HUES48 (cell line): ENCODE results near the gene PIK3C2G.

Experiments used
- H3K27ac ChIP-seq: one replicate; pipeline ENCODE4 v1.7.0; 2013; ENCODE audit warnings: low read depth, low read length, inconsistent platforms
- H3K27me3 ChIP-seq: 2 replicates; pipeline ENCODE4 v1.6.1; 2013; ENCODE audit warnings: mild to moderate bottlenecking, low read length; ENCODE audit not compliant: control insufficient read depth, insufficient read depth
- H3K36me3 ChIP-seq: 2 replicates; pipeline ENCODE4 v1.6.1; 2013; ENCODE audit warnings: low read length; ENCODE audit not compliant: control insufficient read depth, insufficient read depth
- H3K4me1 ChIP-seq: 2 replicates; pipeline ENCODE4 v1.6.1; 2013; ENCODE audit warnings: mild to moderate bottlenecking, low read length; ENCODE audit not compliant: control insufficient read depth, insufficient read depth
- H3K4me3 ChIP-seq: 2 replicates; pipeline ENCODE4 v1.5.1; 2013; ENCODE audit warnings: mild to moderate bottlenecking, low read depth, low read length
- H3K9ac ChIP-seq: 2 replicates; pipeline ENCODE4 v1.6.1; 2013; ENCODE audit warnings: mild to moderate bottlenecking, low read depth, low read length, moderate library complexity
- H3K9me3 ChIP-seq: 2 replicates; pipeline ENCODE4 v1.6.1; 2013; ENCODE audit warnings: low read length; ENCODE audit not compliant: control insufficient read depth, insufficient read depth

PIK3C2G gene

GRCh38 chr12:18620986-18621385 is 359.7 kb downstream of the PIK3C2G start:
- Histone ChIP-seq H3K4me3 (no peak overlapping the region), H3K9me3 (no peaks in the 10 kb centered on the region), H3K36me3 (no peaks in the 10 kb centered on the region), H3K4me1 (no peaks in the 10 kb centered on the region), H3K9ac (no peak overlapping the region), H3K27ac (no peak overlapping the region), H3K27me3 (no peaks in the 10 kb centered on the region)

- Histone ChIP-seq H3K9me3 (peaks cover 3% of the 10 kb centered on the region; the same call in 1 of the 2 replicates), H3K27ac (no peak overlapping the region), H3K36me3 (no peaks in the 10 kb centered on the region), H3K4me1 (no peaks in the 10 kb centered on the region), H3K27me3 (no peaks in the 10 kb centered on the region), H3K4me3 (no peak overlapping the region), H3K9ac (no peak overlapping the region)
Measured at GRCh38 chr12:18629445-18629844, 368.1 kb downstream of the PIK3C2G start.

GRCh38 chr12:18629916-18630315 is 368.6 kb downstream of the PIK3C2G start:
- H3K36me3 ChIP-seq: no peaks in the 10 kb centered on the region

GRCh38 chr12:18631339-18631738 is 370.0 kb downstream of the PIK3C2G start:
- H3K27ac ChIP-seq: no peak overlapping the region
- H3K27me3 ChIP-seq: no peaks in the 10 kb centered on the region
- no peaks in the 10 kb centered on the region for H3K36me3 ChIP-seq
- H3K9me3 ChIP-seq: peaks cover 3% of the 10 kb centered on the region; the same call in 1 of the 2 replicates
- no peaks in the 10 kb centered on the region for H3K4me1 ChIP-seq
- no peak overlapping the region for H3K4me3 ChIP-seq
- no peak overlapping the region for H3K9ac ChIP-seq

More at GRCh38 chr12:18629916-18630315, 368.6 kb downstream of the PIK3C2G start:
- Histone ChIP-seq H3K27ac (no peak overlapping the region), H3K4me3 (no peak overlapping the region), H3K9me3 (peaks cover 3% of the 10 kb centered on the region; the same call in 1 of the 2 replicates), H3K4me1 (no peaks in the 10 kb centered on the region), H3K27me3 (no peaks in the 10 kb centered on the region), H3K9ac (no peak overlapping the region)

GRCh38 chr12:18632848-18633247 is 371.5 kb downstream of the PIK3C2G start:
- Histone ChIP-seq H3K36me3 (no peaks in the 10 kb centered on the region), H3K27ac (no peak overlapping the region), H3K9ac (no peak overlapping the region), H3K9me3 (no peaks in the 10 kb centered on the region), H3K27me3 (no peaks in the 10 kb centered on the region), H3K4me1 (no peaks in the 10 kb centered on the region), H3K4me3 (no peak overlapping the region)

GRCh38 chr12:18634382-18634781 is 373.1 kb downstream of the PIK3C2G start:
- no peak overlapping the region for H3K27ac ChIP-seq
- no peaks in the 10 kb centered on the region for H3K27me3 ChIP-seq
- no peaks in the 10 kb centered on the region for H3K36me3 ChIP-seq
- H3K9me3 ChIP-seq: no peaks in the 10 kb centered on the region
- H3K9ac ChIP-seq: no peak overlapping the region
- no peaks in the 10 kb centered on the region for H3K4me1 ChIP-seq
- no peak overlapping the region for H3K4me3 ChIP-seq

GRCh38 chr12:18640321-18640955 is 379.1 kb downstream of the PIK3C2G start:
- no peak overlapping the region for H3K4me3 ChIP-seq
- no peak overlapping the region for H3K27ac ChIP-seq
- no peaks in the 10 kb centered on the region for H3K27me3 ChIP-seq
- no peaks in the 10 kb centered on the region for H3K4me1 ChIP-seq
- no peaks in the 10 kb centered on the region for H3K36me3 ChIP-seq
- H3K9ac ChIP-seq: no peak overlapping the region
- H3K9me3 ChIP-seq: no peaks in the 10 kb centered on the region

- Histone ChIP-seq H3K4me3 (no peak overlapping the region), H3K36me3 (no peaks in the 10 kb centered on the region), H3K9ac (no peak overlapping the region), H3K9me3 (no peaks in the 10 kb centered on the region), H3K27ac (no peak overlapping the region), H3K27me3 (no peaks in the 10 kb centered on the region), H3K4me1 (no peaks in the 10 kb centered on the region)
Measured at GRCh38 chr12:18643681-18644080, 382.4 kb downstream of the PIK3C2G start.

- Histone ChIP-seq H3K36me3 (no peaks in the 10 kb centered on the region), H3K9ac (no peak overlapping the region), H3K27me3 (no peaks in the 10 kb centered on the region), H3K4me1 (no peaks in the 10 kb centered on the region), H3K27ac (no peak overlapping the region), H3K4me3 (no peak overlapping the region), H3K9me3 (no peaks in the 10 kb centered on the region)
Measured at GRCh38 chr12:18644564-18644963, 383.2 kb downstream of the PIK3C2G start.

- H3K9ac ChIP-seq: no peak overlapping the region
- no peaks in the 10 kb centered on the region for H3K4me1 ChIP-seq
- no peaks in the 10 kb centered on the region for H3K9me3 ChIP-seq
- no peak overlapping the region for H3K4me3 ChIP-seq
- H3K36me3 ChIP-seq: no peaks in the 10 kb centered on the region
- no peaks in the 10 kb centered on the region for H3K27me3 ChIP-seq
- no peak overlapping the region for H3K27ac ChIP-seq
Measured at GRCh38 chr12:18646286-18646890, 385.1 kb downstream of the PIK3C2G start.

- no peaks in the 10 kb centered on the region for H3K4me1 ChIP-seq
- no peaks in the 10 kb centered on the region for H3K27me3 ChIP-seq
- H3K9ac ChIP-seq: no peak overlapping the region
- H3K36me3 ChIP-seq: no peaks in the 10 kb centered on the region
- H3K27ac ChIP-seq: no peak overlapping the region
- no peak overlapping the region for H3K4me3 ChIP-seq
- H3K9me3 ChIP-seq: no peaks in the 10 kb centered on the region
Measured at GRCh38 chr12:18651525-18651924, 390.2 kb downstream of the PIK3C2G start.
